ENCODE measurements around the gene BACH2.

BACH2 gene

DNA sequence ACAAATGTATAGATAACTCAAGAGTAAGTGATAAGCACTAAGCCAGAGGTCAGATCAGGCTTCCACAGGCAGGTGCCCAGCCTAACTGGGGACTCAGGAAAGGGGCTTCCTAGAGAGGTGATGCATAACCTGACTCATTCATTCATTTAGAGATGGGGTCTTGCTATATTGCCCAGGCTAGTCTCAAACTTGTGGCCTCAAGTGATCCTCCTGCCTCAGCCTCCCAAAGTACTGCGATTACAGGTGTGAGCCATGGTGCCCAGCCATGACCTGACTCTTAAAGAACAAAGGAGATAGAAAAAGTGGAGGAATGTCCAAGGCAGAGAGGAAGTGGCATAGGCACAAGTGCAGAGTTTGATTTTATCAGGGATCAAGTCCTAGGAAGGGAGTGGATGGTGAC lies 360.5 kb downstream of the BACH2 start:
- no peak overlapping the region for H3K4me3 ChIP-seq (replicated peaks; ENCODE audit: insufficient read depth, low read length)
- TF ChIP-seq, protein P1, sequence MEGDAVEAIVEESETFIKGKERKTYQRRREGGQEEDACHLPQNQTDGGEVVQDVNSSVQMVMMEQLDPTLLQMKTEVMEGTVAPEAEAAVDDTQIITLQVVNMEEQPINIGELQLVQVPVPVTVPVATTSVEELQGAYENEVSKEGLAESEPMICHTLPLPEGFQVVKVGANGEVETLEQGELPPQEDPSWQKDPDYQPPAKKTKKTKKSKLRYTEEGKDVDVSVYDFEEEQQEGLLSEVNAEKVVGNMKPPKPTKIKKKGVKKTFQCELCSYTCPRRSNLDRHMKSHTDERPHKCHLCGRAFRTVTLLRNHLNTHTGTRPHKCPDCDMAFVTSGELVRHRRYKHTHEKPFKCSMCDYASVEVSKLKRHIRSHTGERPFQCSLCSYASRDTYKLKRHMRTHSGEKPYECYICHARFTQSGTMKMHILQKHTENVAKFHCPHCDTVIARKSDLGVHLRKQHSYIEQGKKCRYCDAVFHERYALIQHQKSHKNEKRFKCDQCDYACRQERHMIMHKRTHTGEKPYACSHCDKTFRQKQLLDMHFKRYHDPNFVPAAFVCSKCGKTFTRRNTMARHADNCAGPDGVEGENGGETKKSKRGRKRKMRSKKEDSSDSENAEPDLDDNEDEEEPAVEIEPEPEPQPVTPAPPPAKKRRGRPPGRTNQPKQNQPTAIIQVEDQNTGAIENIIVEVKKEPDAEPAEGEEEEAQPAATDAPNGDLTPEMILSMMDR (IDR thresholded peaks at IDR 0.05; ENCODE audit: insufficient read depth, low read length) = no peak
- TF ChIP-seq SPI1 (IDR thresholded peaks at IDR 0.05; ENCODE audit: borderline replicate concordance, low read depth) (no peak), POLR2AphosphoS5 (IDR thresholded peaks at IDR 0.05; ENCODE audit: low read depth) (no peak), REST (IDR thresholded peaks at IDR 0.05; ENCODE audit: insufficient replicate concordance, low read depth) (no peak), GABPA (IDR thresholded peaks at IDR 0.05; ENCODE audit: low read depth) (no peak)
- no peak overlapping the region for H3K27ac ChIP-seq (replicated peaks)
- H3K27me3 ChIP-seq (ENCODE audit: insufficient read depth, poor library complexity, severe bottlenecking) = no peaks in the 10 kb centered on the region
- DNase-seq (ENCODE audit: low read depth in 1 of 2, low spot score in 1 of 2) = no peak

DNA sequence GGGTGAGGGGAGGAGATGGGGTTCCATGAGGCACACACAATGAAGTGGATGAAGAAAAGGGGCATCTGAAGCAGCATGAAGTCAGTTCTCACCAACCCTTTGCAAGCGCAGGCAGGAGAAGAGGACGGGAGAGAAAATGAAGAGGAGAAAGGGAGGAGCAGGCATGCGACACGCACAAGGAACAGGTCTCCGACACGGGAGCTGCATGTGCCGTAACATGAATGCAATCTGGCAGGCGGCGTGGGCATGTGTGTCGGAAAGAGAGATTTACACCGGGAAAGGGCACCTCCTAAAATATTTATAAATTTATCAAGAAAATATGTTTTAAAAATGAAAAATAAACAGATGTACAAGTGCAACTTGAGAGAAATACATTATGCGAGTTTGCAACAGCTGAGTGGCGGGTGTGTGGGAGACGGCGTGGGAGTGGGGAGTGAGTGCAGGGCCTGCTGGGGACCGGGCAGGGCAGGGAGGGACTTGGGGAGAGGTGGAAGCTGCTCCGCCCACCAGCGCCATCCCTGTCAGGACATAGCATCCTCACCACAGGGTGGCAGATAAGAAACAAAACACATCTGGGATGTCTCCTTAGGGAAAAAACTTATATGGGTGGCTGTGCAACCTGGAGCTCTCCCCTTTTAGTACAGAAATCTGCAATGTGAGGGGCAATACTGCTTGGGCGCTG lies 361.8 kb downstream of the BACH2 start:
- Histone ChIP-seq H3K4me3 (replicated peaks; ENCODE audit: insufficient read depth, low read length) (no peak overlapping the region), H3K27ac (replicated peaks) (no peak overlapping the region), H3K27me3 (ENCODE audit: insufficient read depth, poor library complexity, severe bottlenecking) (no peaks in the 10 kb centered on the region)
- DNase-seq (ENCODE audit: low read depth in 1 of 2, low spot score in 1 of 2) = no peak
- TF ChIP-seq GABPA (IDR thresholded peaks at IDR 0.05; ENCODE audit: low read depth) = no peak
- TF ChIP-seq POLR2AphosphoS5 (IDR thresholded peaks at IDR 0.05; ENCODE audit: low read depth) = no peak
- TF ChIP-seq, protein P1 (IDR thresholded peaks at IDR 0.05; ENCODE audit: insufficient read depth, low read length) = no peak
- TF ChIP-seq REST (IDR thresholded peaks at IDR 0.05; ENCODE audit: insufficient replicate concordance, low read depth) = no peak
- no peak for TF ChIP-seq SPI1 (IDR thresholded peaks at IDR 0.05; ENCODE audit: borderline replicate concordance, low read depth)

DNA sequence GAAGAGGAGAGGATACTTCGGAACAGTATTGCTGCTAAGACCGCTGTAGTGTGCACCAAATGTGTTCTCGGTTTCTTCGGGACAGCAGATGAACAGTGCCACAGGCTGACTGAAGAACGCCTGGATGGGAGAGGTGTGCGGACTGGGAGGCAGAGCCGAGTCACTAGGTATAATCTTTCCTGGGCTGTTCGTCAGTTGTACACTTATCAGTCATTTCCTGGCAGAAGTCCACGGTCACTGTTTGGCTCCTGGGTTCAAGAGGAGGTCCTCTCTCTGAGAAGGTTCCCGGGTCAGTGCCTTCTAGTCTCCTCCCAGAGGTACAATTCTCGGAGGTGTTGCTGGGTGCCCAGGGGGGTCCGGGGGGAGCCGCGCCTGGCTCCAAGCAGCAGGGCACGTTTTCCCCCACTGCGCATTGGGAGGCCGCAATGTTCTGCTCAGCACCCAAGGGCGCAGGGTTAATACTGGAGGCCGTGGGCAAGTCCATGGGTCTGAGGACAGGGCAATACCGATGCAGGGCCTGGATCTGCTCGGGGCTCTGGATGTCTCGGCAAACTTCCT lies 364.3 kb downstream of the BACH2 start:
- TF ChIP-seq, protein P1 (IDR thresholded peaks at IDR 0.05; ENCODE audit: insufficient read depth, low read length) = no peak
- TF ChIP-seq SPI1 (IDR thresholded peaks at IDR 0.05; ENCODE audit: borderline replicate concordance, low read depth) (no peak), POLR2AphosphoS5 (IDR thresholded peaks at IDR 0.05; ENCODE audit: low read depth) (no peak), REST (IDR thresholded peaks at IDR 0.05; ENCODE audit: insufficient replicate concordance, low read depth) (no peak), GABPA (IDR thresholded peaks at IDR 0.05; ENCODE audit: low read depth) (no peak)
- Histone ChIP-seq H3K4me3 (replicated peaks; ENCODE audit: insufficient read depth, low read length) (no peak overlapping the region), H3K27me3 (ENCODE audit: insufficient read depth, poor library complexity, severe bottlenecking) (no peaks in the 10 kb centered on the region), H3K27ac (replicated peaks) (no peak overlapping the region)
- DNase-seq (ENCODE audit: low read depth in 1 of 2, low spot score in 1 of 2) = no peak
